Measurements from ENCODE around the gene MRFAP1. TPM values are rescaled to one million over a fixed set of nuclear protein-coding genes. Genes with fewer than 3 reads are reported as not detected.

MRFAP1 gene
- 162 and 178 TPM in 2 replicates for total RNA-seq (ENCODE audit: low replicate concordance)

- DNase-seq (ENCODE audit: low spot score), result peak; percentile 98
- H3K4me2 ChIP-seq, result peak within 1 kb of the TSS; percentile 100
- H3K4me1 ChIP-seq, result peaks cover 16% of the 10 kb centered on the region
- TF ChIP-seq EZH2phosphoT487 (IDR thresholded peaks at IDR 0.05) (peak; percentile 52), EZH2 (IDR thresholded peaks at IDR 0.05) (peak; percentile 30)
- TF ChIP-seq, protein P1, sequence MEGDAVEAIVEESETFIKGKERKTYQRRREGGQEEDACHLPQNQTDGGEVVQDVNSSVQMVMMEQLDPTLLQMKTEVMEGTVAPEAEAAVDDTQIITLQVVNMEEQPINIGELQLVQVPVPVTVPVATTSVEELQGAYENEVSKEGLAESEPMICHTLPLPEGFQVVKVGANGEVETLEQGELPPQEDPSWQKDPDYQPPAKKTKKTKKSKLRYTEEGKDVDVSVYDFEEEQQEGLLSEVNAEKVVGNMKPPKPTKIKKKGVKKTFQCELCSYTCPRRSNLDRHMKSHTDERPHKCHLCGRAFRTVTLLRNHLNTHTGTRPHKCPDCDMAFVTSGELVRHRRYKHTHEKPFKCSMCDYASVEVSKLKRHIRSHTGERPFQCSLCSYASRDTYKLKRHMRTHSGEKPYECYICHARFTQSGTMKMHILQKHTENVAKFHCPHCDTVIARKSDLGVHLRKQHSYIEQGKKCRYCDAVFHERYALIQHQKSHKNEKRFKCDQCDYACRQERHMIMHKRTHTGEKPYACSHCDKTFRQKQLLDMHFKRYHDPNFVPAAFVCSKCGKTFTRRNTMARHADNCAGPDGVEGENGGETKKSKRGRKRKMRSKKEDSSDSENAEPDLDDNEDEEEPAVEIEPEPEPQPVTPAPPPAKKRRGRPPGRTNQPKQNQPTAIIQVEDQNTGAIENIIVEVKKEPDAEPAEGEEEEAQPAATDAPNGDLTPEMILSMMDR (IDR thresholded peaks at IDR 0.05), result no peak
- peaks cover 19% of the 10 kb centered on the region for H3F3A ChIP-seq (ENCODE audit: low read depth)
- Mint-ChIP-seq H3K4me1 (peaks cover 20% of the 10 kb centered on the region), H3K9me3 (no peaks in the 10 kb centered on the region), H3K36me3 (peaks cover 13% of the 10 kb centered on the region), H3K27me3 (ENCODE audit: insufficient read depth, low read depth) (peaks cover 5% of the 10 kb centered on the region), H3K27ac (peak within 1 kb of the TSS; percentile 100), H3K4me3 (peak within 1 kb of the TSS; percentile 100)
- peaks cover 7% of the 10 kb centered on the region for H3K36me3 ChIP-seq
- no peaks in the 10 kb centered on the region for H3K27me3 ChIP-seq
- peak within 1 kb of the TSS; percentile 81 for H2AFZ ChIP-seq (replicated peaks)
- H3K79me2 ChIP-seq (ENCODE audit: low read depth), result peaks cover 34% of the 10 kb centered on the region
- H3K9ac ChIP-seq, result peak within 1 kb of the TSS; percentile 95
- peak within 1 kb of the TSS; percentile 91 for H3K27ac ChIP-seq
- peak within 1 kb of the TSS; percentile 97 for H3K4me3 ChIP-seq
- no peaks in the 10 kb centered on the region for H3K9me3 ChIP-seq (ENCODE audit: low read depth)
- H4K20me1 ChIP-seq (ENCODE audit: low read depth), result peaks cover 29% of the 10 kb centered on the region
Observed at GRCh38 chr4:6640292-6641163, at the start of gene MRFAP1. Gene MRFAP1, plus strand, starts transcription at chr4:6640685. Its CDS starts 178 bp downstream, at chr4:6640863.

GRCh38 chr4:6591313-6591712, 49.2 kb upstream of the MRFAP1 start:
- TF ChIP-seq EZH2phosphoT487 (IDR thresholded peaks at IDR 0.05), result no peak
- no peak for TF ChIP-seq EZH2 (IDR thresholded peaks at IDR 0.05)
- TF ChIP-seq, protein P1 (IDR thresholded peaks at IDR 0.05), result no peak
- H3F3A ChIP-seq (ENCODE audit: low read depth), result no peaks in the 10 kb centered on the region
- no peak overlapping the region for H3K4me2 ChIP-seq
- H3K4me1 ChIP-seq, result no peaks in the 10 kb centered on the region
- DNase-seq (ENCODE audit: low spot score), result no peak
- no peak overlapping the region for H3K4me3 Mint-ChIP-seq
- H4K20me1 ChIP-seq (ENCODE audit: low read depth), result no peaks in the 10 kb centered on the region
- H3K4me3 ChIP-seq, result no peak overlapping the region
- no peaks in the 10 kb centered on the region for H3K36me3 ChIP-seq
- H3K36me3 Mint-ChIP-seq, result no peaks in the 10 kb centered on the region
- no peak overlapping the region for H3K27ac ChIP-seq
- H3K27me3 Mint-ChIP-seq (ENCODE audit: insufficient read depth, low read depth), result no peaks in the 10 kb centered on the region
- no peaks in the 10 kb centered on the region for H3K9me3 ChIP-seq (ENCODE audit: low read depth)
- no peak overlapping the region for H3K9ac ChIP-seq
- no peaks in the 10 kb centered on the region for H3K4me1 Mint-ChIP-seq
- no peak overlapping the region for H3K27ac Mint-ChIP-seq
- H3K79me2 ChIP-seq (ENCODE audit: low read depth), result no peaks in the 10 kb centered on the region
- H2AFZ ChIP-seq (replicated peaks), result no peak overlapping the region
- H3K27me3 ChIP-seq, result no peaks in the 10 kb centered on the region
- H3K9me3 Mint-ChIP-seq, result no peaks in the 10 kb centered on the region

DNA sequence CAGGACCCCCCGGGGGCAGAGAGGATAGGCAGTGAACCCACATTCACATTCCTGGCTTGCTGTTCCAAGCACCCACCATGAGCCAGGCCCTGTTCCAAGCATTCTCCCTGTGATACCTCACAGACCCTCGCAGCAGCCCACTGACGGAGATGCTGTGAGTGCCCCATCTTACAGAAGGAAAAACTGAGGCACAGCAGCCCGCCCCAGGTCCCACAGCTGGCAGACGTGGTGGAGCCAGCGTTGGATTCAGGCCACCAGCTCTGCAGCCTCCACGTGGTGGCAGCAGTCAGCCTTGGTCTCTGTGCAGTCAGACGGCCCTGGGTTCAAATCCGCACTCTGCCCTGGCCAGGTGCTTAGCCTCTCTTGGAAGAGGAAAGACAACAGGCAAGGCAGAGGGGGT, 48.7 kb upstream of the MRFAP1 start:
- no peak overlapping the region for H3K4me3 ChIP-seq
- Mint-ChIP-seq H3K36me3 (no peaks in the 10 kb centered on the region), H3K27ac (no peak overlapping the region), H3K4me1 (no peaks in the 10 kb centered on the region), H3K4me3 (no peak overlapping the region), H3K9me3 (no peaks in the 10 kb centered on the region), H3K27me3 (ENCODE audit: insufficient read depth, low read depth) (peaks cover 2% of the 10 kb centered on the region)
- no peaks in the 10 kb centered on the region for H3F3A ChIP-seq (ENCODE audit: low read depth)
- H4K20me1 ChIP-seq (ENCODE audit: low read depth), result no peaks in the 10 kb centered on the region
- H3K27ac ChIP-seq, result no peak overlapping the region
- H3K9ac ChIP-seq, result no peak overlapping the region
- H3K27me3 ChIP-seq, result no peaks in the 10 kb centered on the region
- no peaks in the 10 kb centered on the region for H3K4me1 ChIP-seq
- no peak for TF ChIP-seq EZH2phosphoT487 (IDR thresholded peaks at IDR 0.05)
- TF ChIP-seq EZH2 (IDR thresholded peaks at IDR 0.05), result no peak
- TF ChIP-seq, protein P1 (IDR thresholded peaks at IDR 0.05), result no peak
- no peaks in the 10 kb centered on the region for H3K79me2 ChIP-seq (ENCODE audit: low read depth)
- H3K9me3 ChIP-seq (ENCODE audit: low read depth), result no peaks in the 10 kb centered on the region
- no peak overlapping the region for H3K4me2 ChIP-seq
- H3K36me3 ChIP-seq, result no peaks in the 10 kb centered on the region
- DNase-seq (ENCODE audit: low spot score), result no peak
- H2AFZ ChIP-seq (replicated peaks), result no peak overlapping the region

Data from neural progenitor cell (in vitro differentiated cells).